Stimulated activated CD4-positive, alpha-beta T cell treated with anti-CD3 and anti-CD28 coated beads, TNF-alpha, amount 100 ng/mL, for 4 hours (primary cell): ENCODE measurements around the gene PFKFB2.

ENCODE experiments used
- DNase-seq, 3 experiments: peaks; one replicate each; pipeline ENCODE4 v3.0.0-alpha.2; 2020; ENCODE audit warnings: low read depth in 3 of 3

PFKFB2 gene

DNA sequence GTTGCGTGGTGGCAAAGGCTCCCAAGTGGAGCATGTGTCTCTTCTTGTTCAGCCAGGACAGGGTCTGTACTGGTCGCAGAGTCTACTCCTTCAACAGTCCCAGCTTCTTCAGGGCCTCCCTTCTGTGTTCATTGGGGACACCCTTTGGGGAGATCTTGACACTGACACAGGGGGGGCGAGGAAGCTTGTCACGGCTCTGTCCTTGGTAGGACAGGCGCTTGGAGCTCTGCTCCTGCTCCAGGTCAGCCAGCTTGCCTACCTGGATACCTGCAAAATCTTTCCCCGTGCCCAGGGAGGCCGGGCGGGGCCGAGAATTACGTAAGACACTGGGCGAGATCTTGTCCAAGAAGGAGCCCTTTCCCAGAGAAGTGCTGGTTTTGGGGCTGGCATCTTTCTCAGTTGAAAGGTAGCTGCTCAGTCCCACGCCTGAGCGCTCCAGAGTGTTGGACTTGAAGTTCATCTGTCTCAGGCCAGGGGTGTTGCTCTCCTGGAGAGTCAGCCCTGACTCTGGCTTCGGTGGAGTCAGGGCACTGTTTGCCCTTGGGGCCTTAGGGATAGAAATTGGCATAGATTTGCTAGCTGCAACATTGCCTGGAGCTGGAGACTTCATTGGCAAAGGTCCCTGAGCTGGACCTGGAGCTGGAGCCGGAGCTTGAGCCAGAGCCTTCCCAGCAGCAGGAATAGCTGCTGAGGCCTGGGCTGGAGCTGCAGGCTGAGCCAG lies 31.0 kb upstream of the PFKFB2 start:
- DNase-seq = no peak

DNA sequence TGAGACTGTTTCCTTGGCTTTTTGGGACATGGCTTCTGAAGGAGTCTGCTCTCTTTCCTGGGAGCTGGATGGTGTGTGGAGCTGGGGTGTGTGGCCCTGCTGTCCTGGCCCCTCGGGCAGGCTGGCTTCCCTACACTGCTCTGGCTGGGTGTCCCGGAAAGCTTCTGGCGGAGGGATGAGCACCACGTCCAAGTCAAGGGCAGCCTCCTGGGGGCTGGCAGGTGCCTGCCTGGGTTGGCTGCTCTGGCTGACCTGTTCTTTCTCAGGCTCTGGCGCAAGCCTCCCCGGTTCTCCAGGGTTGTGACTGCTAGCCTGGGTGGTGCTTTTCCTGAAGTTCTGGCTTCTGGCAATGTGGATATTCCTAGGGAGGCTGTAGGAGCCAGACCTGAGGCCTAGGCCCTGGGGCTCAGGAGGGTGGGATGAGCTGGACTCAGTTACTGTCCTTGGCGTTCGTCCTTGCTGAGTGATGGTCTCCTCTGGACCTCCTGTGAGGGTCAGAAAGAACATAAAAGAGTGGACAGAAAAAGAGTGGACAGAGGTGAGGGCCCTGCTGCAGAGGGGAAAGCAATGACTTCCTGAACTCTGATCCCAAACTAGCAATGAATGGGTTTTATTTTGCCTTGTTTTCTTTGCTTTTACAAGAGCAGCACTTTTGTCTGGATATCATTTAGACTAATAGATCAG lies 29.9 kb upstream of the PFKFB2 start:
- no peak for DNase-seq

DNA sequence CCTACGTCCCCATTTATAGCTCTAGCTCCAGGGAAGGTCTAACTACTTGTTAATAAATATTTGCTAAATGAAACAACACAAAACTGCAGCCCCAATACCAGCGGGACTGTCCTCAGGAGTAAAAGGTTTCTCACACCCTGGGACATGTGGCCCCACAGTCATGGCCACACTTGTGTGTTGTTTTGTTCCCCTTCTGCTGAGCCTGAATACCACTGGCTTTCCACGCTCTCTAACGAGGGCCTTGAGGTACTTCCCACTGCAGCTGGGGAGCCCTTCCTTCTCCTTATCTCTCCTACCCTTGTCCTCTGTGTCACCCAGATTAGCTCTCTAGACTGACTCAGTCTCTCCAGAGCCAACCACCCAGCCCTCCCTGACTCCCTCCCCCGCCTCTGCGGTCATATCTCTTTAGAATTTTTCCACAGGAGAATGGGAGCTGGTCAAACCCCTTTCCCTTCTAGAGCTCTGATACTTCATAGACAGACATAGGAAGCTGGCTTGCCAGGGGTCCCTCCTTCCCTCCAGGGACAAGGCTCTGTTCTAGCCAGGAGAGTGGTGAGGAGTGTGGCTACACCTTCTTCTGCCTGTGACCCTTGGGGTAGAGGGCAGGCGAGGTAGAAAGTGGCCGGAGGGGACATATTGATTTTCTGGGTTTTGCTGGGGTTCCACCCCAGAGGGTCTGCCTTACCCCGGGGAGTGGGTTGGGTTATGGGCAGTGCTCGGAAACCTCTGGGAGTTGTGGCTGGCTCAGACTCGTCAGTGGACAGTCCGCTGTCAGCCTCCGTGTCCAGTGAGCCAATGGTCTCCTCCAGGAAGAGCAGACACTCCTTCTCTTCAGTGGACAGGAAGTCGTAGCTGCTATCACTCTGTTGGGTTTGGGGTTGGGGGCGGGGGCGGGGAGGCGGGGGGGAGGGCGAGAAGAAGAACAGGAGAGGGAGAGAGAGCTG lies 28.6 kb upstream of the PFKFB2 start:
- DNase-seq = no peak

DNA sequence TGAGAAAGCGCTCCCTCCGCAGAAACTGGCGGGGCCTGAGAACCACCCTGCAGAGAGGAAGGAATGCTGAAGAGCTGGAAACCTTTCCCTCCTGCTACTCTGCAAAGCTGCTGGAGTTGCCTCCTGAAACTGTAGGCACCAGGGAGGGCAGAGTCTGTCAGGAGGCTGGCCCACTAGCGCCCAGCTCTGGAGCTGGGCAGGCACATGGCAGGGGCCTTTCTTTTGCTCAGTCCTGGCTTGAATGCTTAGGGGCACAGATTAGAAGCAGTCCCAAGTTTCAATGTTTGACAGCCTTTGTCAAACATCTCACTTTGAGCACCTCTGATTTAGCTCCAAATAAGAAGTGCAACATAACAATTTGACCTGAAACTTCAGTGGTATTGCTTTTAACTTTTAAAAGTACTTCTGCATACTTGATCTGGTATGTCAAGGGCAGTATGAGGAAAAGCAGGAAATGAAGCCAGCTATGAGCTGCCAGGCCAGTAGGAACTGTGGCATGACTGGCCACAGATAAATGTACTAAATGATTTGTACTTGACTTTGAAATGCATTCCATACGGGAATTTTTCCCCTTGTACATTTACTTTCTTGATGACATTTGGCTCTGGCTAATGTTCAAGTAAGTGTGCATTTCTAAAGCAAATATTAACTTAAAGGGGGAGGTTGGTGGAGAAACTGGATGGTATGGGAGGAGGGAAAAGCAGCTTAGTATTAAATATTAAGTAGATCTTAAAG lies 27.8 kb upstream of the PFKFB2 start:
- DNase-seq = no peak

DNA sequence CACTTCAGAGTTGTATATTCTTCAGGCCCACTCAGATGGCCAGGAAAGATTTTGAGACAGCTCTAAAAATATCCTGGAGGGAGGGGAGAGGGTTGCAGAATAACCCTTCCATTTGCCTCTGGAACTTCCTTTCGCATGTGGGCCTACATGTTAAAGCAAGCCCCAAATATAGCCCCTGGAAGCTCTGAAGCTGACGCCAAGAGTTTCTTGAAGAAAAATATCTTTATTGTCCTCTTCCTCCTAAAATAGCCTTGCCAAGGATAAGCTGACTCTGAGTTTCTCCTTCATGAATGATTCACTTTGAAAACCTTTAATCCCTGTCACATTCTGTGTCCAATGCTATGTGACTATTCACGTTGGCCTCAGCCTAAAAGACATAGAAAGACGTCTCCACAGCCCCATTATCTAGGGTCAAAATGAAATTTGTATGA lies 27.0 kb upstream of the PFKFB2 start:
- DNase-seq = no peak

DNA sequence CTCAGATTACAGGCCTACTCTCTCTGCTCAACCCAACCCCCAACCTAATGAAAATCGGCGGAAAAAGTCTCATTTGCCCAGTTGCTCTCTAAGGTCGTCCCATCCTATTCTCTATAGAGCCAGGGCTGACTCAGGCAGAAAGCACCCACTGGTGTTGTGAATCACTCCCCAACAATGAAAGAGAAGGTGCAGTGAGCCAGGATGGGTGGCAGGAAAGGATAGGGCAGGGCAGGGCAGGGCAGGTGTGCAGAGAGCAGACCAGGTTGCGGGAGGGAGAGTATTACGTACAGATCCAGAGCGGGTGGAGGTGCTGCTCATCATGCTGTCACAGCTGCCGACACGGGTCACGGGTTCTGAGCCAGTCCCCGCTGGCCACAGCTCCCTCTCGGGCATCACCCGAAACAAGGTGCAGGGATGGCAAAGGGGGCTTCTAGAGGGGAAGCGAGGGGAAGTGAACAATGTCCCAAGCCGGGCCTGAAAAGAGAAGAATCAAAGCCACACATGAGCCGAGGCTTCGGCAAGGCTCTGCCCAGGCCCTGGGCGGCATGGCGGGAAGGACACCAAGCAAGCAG lies 25.8 kb upstream of the PFKFB2 start:
- no peak for DNase-seq

DNA sequence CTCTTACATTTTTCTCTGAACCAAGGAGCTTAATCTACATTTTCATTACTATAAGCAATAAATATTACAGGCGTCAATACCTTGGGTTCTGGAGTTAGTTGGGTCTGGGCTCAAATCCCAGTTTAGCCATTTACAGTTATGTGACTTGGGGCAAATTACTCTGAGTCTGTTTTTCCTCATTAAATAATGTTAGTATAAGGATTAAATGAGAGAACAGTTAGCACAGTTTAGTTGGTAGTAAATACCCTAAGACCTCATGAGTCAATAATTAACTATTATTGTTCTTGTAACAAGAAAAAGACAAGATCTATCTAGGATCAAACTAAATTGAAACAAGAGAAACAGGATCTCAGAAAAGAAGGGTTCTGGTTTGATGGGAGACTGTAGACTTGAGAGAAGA lies 25.2 kb upstream of the PFKFB2 start:
- DNase-seq = no peak

DNA sequence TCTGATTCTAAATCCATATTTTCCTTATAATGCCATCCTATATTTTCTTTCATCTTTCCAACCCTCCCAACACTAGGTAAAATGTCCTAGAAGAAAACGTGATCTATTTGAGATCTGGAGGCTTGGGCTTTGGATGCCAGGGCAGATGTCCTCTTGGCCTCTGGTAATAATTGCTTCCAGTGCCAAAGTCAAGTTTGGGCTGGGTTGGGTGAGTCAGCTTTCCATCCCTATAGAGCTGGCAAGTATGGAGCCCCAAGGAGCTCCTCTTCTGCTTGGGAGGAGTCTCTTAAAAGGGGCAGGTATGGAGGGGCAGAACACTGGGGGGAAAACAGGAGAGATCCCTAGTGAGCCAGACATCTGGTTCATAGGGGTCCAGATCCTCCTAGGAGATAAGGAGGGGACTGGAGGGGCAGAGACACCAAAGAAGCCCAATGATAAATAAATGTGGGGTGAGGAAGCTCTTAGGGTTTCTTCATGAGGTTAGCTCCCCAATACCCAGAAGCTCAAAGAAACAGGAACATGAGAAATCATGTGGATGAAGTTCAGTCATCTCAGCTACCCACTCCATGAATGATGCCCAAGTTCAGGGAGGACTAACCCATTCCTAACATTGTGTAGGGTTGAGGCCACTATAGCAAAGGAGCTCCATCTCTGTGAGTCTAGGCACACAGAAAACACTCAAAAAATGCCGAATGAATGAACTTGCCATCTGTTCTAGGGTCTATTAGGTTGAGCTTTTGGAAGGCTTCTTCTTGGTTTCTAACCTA lies 24.0 kb upstream of the PFKFB2 start:
- no peak for DNase-seq

DNA sequence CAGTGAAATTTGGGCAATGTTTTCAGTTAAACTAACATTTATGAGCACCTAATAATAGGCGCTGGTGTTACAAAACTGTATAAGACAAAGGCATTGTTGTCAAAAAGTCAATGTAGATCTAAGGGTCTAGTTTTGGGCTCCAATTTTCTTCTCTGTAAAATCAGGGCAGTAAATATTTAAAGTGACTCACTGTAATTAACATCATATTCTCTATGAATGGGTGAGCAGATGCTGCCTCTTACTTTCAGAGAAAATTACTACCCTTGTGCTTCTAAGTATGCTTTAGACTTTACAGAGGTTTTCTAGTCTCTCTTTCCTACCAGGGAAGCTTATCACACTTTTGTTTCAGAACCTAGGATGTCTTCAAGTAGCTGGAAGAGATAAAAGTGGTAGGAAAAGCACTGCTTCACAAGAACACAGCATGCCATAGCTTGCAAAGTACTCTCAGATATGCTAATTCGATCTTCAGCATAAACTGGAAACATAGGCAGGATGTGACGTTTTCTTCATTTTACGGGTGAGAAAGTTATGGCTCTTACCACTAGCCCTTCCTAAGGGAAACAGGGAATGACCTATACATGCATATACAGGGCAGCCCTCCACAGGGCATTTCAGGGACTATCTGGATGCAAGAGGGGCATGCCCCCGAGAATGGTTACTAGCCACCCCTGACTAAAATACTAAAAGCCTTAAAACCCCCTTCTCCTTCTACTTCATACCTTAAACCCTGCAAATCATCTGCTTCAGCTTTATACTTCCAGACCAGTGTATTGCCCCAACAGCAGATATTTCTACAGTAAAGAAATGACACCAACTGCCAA lies 23.2 kb upstream of the PFKFB2 start:
- no peak for DNase-seq

DNA sequence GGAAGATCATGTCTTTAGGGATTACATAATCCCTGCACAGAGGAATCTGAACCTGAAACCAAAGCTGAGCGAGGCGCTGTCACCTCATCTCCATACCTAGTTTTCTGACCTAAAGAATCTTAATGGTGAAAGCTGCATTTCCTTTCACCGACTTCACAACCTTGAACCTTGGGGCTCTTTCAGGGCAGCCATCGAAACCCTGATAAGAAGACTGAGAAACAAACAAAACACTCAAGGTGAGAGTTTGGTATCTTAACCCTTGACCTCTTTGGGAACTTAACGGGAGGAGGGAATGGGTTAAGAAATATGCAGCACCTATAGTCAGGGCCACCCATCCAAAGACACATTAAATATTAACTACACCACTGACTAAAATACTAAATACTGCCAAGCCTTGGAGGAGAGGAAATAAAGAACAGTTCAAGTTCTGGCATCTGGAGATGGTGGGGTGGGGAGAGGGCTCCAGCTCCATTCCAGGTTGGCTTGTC lies 22.5 kb upstream of the PFKFB2 start:
- DNase-seq = no peak

DNA sequence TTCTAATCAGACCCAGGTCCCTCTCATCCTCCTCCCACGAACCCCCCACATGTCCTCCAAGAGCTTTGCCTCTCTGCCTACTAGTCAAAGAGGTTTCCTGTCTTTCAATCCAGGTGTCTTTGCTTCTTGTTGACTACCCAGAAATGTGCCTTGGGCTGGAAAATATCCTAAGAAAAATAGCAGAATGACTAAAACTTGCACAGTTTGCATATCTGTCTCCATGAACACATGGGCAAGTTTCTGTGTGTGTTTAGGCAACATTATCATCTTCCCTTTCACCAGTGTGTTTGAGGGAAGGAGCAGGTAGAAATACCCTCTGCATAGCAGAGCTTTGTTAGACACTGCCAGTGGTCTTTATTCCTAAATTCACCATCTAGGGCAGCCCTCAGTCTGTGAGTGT lies 22.1 kb upstream of the PFKFB2 start:
- no peak for DNase-seq

DNA sequence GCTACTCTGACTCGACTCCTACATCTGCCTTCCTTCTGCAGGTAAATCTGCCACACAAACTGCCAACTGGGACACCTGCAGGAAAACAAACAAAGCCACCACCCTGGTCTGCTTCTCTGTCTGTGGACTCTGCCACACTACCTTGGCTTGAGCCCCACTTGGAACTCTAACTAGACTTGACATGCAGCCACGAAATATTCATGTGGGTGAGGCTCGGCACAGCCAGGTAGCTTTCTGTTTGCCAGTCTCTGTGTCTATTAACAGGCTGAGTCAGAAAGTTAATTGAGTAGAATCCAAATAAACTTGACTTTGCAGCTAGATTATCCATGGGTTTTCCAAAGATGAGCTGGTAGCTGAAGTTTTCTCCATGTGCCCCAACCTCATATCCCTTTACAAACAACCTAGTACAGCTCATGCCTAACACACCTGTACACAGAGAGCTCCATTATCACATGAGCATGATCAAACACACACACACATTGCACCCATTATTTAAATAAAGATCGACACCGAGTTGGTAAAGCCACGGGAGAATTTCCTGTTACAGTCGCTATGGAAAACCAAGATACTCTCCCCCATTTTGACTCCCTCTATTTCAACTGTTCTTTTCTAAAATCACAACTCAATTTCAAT lies 21.3 kb upstream of the PFKFB2 start:
- DNase-seq = no peak

DNA sequence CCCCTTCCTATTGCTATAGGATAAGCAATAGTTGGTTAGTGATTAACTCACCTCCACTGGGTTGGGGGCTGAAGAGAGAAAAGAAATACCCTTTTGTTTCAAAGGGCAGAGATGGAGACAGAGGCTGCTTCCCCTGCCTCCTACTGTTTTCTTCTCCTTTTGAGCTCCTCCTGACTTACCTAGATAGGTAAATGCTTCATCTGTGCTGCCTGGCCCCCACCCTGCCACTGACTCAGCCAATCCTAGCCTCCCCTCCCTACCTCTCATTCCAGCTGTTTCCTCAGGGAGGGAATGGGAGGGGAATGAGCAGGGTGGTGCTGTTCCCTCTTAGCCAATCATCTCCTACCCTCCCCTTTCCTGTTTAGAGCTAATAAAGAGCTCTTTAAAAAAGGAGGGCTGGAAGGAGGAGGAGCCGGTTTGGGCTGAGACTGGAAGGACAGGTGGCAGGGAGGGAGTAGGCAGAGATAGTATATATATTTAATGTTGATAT lies 20.5 kb upstream of the PFKFB2 start, which contains the start of gene C1orf116:
Gene C1orf116, minus strand, starts transcription at position 229 of the 490 bp plus-strand sequence. CDS start 5,158 bp downstream, outside the sequence.
- DNase-seq = no peak

DNA sequence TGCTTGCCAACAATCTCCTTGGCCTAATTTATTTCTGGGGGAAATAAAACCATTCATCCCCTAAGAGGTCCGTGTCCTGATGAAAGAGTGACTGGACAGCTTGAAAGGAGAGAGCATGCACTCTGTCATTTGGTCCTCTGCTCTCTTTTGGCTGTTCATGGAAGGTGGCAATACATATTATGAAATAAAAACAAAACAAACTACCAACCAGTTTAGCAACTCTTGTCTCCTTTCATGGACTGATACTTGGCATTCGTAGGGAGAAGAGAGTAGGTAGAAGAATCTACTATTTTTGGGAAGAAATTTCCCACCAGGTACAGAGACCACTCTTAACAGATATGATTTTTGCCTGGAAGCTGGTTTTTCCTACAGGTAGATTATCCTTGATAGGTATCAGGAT lies 19.8 kb upstream of the PFKFB2 start:
- no peak for DNase-seq

DNA sequence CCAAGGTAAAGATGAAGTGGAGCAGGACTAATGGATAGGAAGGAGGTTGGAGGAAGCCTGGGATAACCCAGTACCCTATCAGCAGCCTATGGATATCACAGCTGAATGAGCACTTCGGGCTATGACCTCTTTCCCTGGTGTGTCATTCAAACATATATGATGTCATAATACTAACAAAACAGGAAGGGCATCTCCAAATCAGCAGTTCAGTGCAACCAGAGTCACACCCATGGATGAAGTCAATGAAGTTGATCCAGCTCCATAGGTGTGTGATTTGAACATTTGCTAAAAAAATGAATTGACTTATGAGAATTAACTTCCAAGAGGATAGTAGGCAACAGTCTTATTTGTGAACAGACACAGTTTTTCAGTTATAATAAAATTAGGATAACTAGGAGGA lies 18.9 kb upstream of the PFKFB2 start:
- no peak for DNase-seq

DNA sequence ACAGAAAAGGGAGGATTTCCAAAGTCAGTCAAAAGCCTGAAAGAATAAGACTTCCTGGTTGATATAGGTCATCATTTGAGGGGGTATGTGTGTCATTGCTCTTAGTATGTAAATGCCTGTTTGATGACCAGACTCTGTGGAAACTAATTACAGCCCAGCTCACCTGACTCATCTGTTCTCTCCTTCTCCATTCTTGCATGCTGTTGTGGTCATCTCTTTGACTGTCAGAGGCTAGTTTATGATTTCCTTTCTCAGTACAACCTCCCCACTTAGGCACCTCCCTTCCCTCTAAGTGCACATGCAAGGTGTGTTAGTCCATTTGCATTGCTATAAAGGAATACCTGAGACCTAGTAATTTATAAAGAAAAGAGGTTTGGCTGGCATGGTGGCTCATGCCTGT lies 18.1 kb upstream of the PFKFB2 start:
- no peak for DNase-seq

DNA sequence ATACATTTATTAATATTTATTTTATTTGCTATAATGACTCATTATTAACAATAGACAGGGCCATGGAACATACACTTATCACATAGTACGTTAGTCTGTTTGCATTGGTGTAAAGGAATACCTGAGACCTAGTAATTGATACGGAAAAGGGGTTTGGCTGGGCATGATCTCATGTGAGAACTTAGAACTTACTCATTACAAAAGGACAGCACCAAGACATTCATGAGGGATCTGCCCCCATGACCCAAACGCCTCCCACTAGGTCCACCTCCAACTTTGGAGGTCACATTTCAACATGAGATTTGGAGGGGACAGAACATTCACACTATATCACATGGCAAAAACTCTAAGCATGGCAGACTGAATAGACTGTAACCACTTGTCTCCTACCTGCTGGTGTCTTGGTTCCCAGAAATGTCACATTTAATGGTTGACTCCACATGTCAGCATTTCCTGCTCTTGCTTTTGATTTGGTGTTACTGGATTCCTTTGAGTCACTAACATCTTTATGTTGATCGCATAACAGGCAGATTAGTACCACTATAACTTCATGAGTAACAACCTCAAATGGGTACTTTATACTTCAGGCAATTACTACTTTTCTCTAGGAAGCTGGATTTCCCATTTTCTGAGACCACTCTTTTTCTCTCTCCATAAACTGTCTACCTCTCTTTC lies 17.1 kb upstream of the PFKFB2 start:
- DNase-seq = no peak

DNA sequence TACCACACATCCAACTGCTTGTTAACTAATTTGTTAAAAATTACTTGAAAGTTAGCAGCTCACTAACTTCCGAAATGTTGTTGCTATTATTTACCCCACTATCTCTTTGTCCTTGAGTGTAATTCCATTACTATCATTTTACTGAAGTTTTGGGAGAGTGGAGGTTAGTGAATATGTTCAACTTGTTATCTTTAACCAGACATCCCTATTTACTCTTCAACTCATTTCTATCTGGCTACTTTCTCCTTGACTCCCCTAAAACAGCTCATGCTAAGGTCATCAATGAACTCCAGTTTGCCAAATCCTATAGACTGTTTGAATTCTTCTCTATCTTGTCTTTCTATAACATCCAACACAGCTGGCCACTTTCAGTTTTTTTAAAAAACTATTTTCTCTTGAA lies 16.2 kb upstream of the PFKFB2 start:
- DNase-seq = no peak
